HG03378 (cell line): ENCODE results near the gene SELENOO.

ENCODE experiments used
- ATAC-seq: cut with Tn5 transposase; IDR thresholded peaks from one replicate; pipeline ENCODE4 v1.9.1; 2021; ENCODE audit warnings: mild to moderate bottlenecking, moderate library complexity; ENCODE audit not compliant: unreplicated experiment

The SELENOO gene

GRCh38 chr22:50184004-50184901 is 16.6 kb upstream of the SELENOO start:
- no peak for ATAC-seq

- no peak for ATAC-seq
Measured at GRCh38 chr22:50184902-50185374, 15.9 kb upstream of the SELENOO start.

- ATAC-seq, result no peak
Measured at GRCh38 chr22:50185375-50186087, 15.3 kb upstream of the SELENOO start, which contains the start of gene TRABD. Gene TRABD (plus strand): TSS chr22:50185913. CDS start chr22:50193061, 7,148 bp downstream.

GRCh38 chr22:50186181-50186714 is 14.6 kb upstream of the SELENOO start:
- no peak for ATAC-seq

- ATAC-seq, result no peak
Measured at GRCh38 chr22:50186761-50187523, 13.9 kb upstream of the SELENOO start.

- ATAC-seq, result no peak
Measured at GRCh38 chr22:50188356-50188755, 12.5 kb upstream of the SELENOO start.

- ATAC-seq, result no peak
Measured at GRCh38 chr22:50189184-50189848, 11.5 kb upstream of the SELENOO start.

- ATAC-seq, result no peak
Measured at GRCh38 chr22:50189849-50190181, 11.0 kb upstream of the SELENOO start.

GRCh38 chr22:50190182-50190940 is 10.4 kb upstream of the SELENOO start:
- peak; percentile 38 for ATAC-seq

- peak; percentile 26 for ATAC-seq
Measured at GRCh38 chr22:50190941-50191741, 9.7 kb upstream of the SELENOO start.

- ATAC-seq, result no peak
Measured at GRCh38 chr22:50192436-50193204, 8.2 kb upstream of the SELENOO start.

- ATAC-seq, result no peak
Measured at GRCh38 chr22:50193621-50194020, 7.2 kb upstream of the SELENOO start.

- no peak for ATAC-seq
Measured at GRCh38 chr22:50194037-50194805, 6.6 kb upstream of the SELENOO start.

- ATAC-seq, result no peak
Measured at GRCh38 chr22:50196256-50196655, 4.6 kb upstream of the SELENOO start.

GRCh38 chr22:50197000-50197800 is 3.6 kb upstream of the SELENOO start:
- no peak for ATAC-seq

- no peak for ATAC-seq
Measured at GRCh38 chr22:50197856-50198623, 2.8 kb upstream of the SELENOO start.
